H1 (cell line): ENCODE data around the gene FOXN4. TPM values are rescaled to one million over a fixed set of nuclear protein-coding genes. Genes with fewer than 3 reads are reported as not detected.
A peak's percentile ranks its signal among the peaks of the same experiment; 100 is the strongest.

Source experiments
- CTCF ChIA-PET: fragments of 300-600 bp; sonication (Branson Sonifier 250); formaldehyde crosslinking; loops from one replicate; lab custom pipeline; 2021; ENCODE audit not compliant: partially characterized antibody; lab: Charles Lee
- POLR2A ChIA-PET: fragments of 300-600 bp; sonication (Branson Sonifier 250); formaldehyde crosslinking; loops from one replicate; lab custom pipeline; 2021; ENCODE audit warnings: inconsistent platforms; ENCODE audit not compliant: partially characterized antibody; lab: Charles Lee
- DNase-seq, 2 experiments: peaks; one replicate each; pipeline versions ENCODE4 v3.0.0 to v3.0.0-alpha.2; 2010 to 2022; ENCODE audit warnings: low spot score in 2 of 2, low read depth in 1 of 2, mixed read lengths in 1 of 2
- FAIRE-seq: peaks from 2 replicates; lab custom pipeline; 2011; peaks lifted over from hg19 to GRCh38; lab: Jason Lieb, UNC
- H2AFZ ChIP-seq: 2 replicates; pipeline ENCODE4 v1.8.1; 2012; ENCODE audit warnings: low read length, inconsistent platforms
- H2AK5ac ChIP-seq: 2 replicates; pipeline ENCODE4 v1.6.1; 2013; ENCODE audit warnings: low read depth, low read length
- H2BK120ac ChIP-seq: replicated peaks from 2 replicates; pipeline ENCODE3; 2013; ENCODE audit warnings: low read depth, low read length, inconsistent platforms
- H2BK12ac ChIP-seq: 2 replicates; pipeline ENCODE4 v1.6.1; 2013; ENCODE audit warnings: low read depth, low read length
- H2BK15ac ChIP-seq: 2 replicates; pipeline ENCODE4 v1.6.1; 2013; ENCODE audit warnings: low read length
- H2BK20ac ChIP-seq: 2 replicates; pipeline ENCODE4 v1.6.1; 2013; ENCODE audit warnings: low read length
- H2BK5ac ChIP-seq: 2 replicates; pipeline ENCODE4 v1.6.1; 2013; ENCODE audit warnings: low read depth, low read length
- H3K14ac ChIP-seq: 2 replicates; pipeline ENCODE4 v1.6.1; 2013; ENCODE audit warnings: inconsistent platforms; ENCODE audit not compliant: insufficient read length
- H3K18ac ChIP-seq: 2 replicates; pipeline ENCODE4 v1.6.1; 2013; ENCODE audit warnings: low read length; ENCODE audit errors: extremely low read depth
- H3K23ac ChIP-seq: 2 replicates; pipeline ENCODE4 v1.6.1; 2013; ENCODE audit warnings: inconsistent platforms; ENCODE audit not compliant: insufficient read length
- H3K23me2 ChIP-seq: 2 replicates; pipeline ENCODE4 v1.6.1; 2013; ENCODE audit warnings: low read depth, low read length
- H3K27ac ChIP-seq: 2 replicates; pipeline ENCODE4 v1.6.1; 2011; ENCODE audit warnings: low read depth, low read length, inconsistent platforms
- H3K27me3 ChIP-seq, 4 experiments: replicated peaks in 1 of 4; 1 replicate in 1 of 4; 2 replicates in 3 of 4; pipeline versions ENCODE4 v1.6.1 to v1.8.1; 2011 to 2013; ENCODE audit warnings: low read length in 3 of 4, mild to moderate bottlenecking in 3 of 4, inconsistent platforms in 2 of 4, mixed read lengths in 2 of 4, moderate library complexity in 1 of 4; ENCODE audit not compliant: control insufficient read depth in 3 of 4, insufficient read depth in 3 of 4; ENCODE audit errors: extremely low read depth in 1 of 4
- H3K36me3 ChIP-seq, 4 experiments: 2 replicates each; pipeline versions ENCODE4 v1.6.1 to v1.8.1; 2011 to 2013; ENCODE audit warnings: mild to moderate bottlenecking in 4 of 4, low read length in 3 of 4, moderate library complexity in 2 of 4, control low read depth in 1 of 4, inconsistent platforms in 1 of 4; ENCODE audit not compliant: insufficient read depth in 4 of 4, control insufficient read depth in 2 of 4
- H3K4ac ChIP-seq: replicated peaks from 2 replicates; pipeline ENCODE3; 2013; ENCODE audit warnings: low read length, low read depth, mixed read lengths, inconsistent platforms; ENCODE audit not compliant: insufficient read length
- H3K4me1 ChIP-seq, 4 experiments: replicated peaks in 1 of 4; 1 replicate in 1 of 4; 2 replicates in 3 of 4; pipeline versions ENCODE4 v1.6.1 to v1.8.1; 2011 to 2013; ENCODE audit warnings: low read length in 3 of 4, inconsistent platforms in 2 of 4, mixed read lengths in 1 of 4; ENCODE audit not compliant: insufficient read depth in 4 of 4, control insufficient read depth in 3 of 4
- H3K4me2 ChIP-seq, 2 experiments: 2 replicates each; pipeline versions ENCODE4 v1.6.1 to v1.8.1; 2011 to 2013; ENCODE audit warnings: low read depth in 2 of 2, low read length in 2 of 2, control low read depth in 1 of 2, inconsistent platforms in 1 of 2, mild to moderate bottlenecking in 1 of 2; ENCODE audit not compliant: insufficient read depth in 1 of 2
- H3K4me3 ChIP-seq, 4 experiments: fragments of 200-600, 300-600 bp in 1 of 4; sonication (generic), shearing (Covaris generic), sonication (Bioruptor Twin) in 1 of 4; 2 replicates each; pipeline versions ENCODE4 v1.5.1 to v1.8.1; 2011 to 2016; ENCODE audit warnings: low read length in 4 of 4, low read depth in 3 of 4, control low read depth in 2 of 4, inconsistent platforms in 2 of 4, mild to moderate bottlenecking in 2 of 4, mixed read lengths in 1 of 4, moderate library complexity in 1 of 4; ENCODE audit not compliant: insufficient read depth in 2 of 4; ENCODE audit errors: extremely low read depth in 1 of 4
- H3K56ac ChIP-seq: replicated peaks from 2 replicates; pipeline ENCODE3; 2013; ENCODE audit warnings: low read depth, mild to moderate bottlenecking, mixed read lengths, low read length, inconsistent platforms; ENCODE audit not compliant: insufficient read length
- H3K79me1 ChIP-seq: 2 replicates; pipeline ENCODE4 v1.6.1; 2013; ENCODE audit warnings: low read depth, low read length, control low read depth
- H3K79me2 ChIP-seq, 2 experiments: 2 replicates each; pipeline versions ENCODE4 v1.6.1 to v1.8.1; 2012 to 2013; ENCODE audit warnings: low read length in 2 of 2, mild to moderate bottlenecking in 2 of 2, inconsistent platforms in 1 of 2; ENCODE audit not compliant: insufficient read depth in 2 of 2, control insufficient read depth in 1 of 2
- H3K9ac ChIP-seq, 4 experiments: replicated peaks in 1 of 4; 1 replicate in 1 of 4; 2 replicates in 3 of 4; pipeline versions ENCODE4 v1.6.1 to v1.8.1; 2011 to 2013; ENCODE audit warnings: low read depth in 3 of 4, low read length in 3 of 4, control low read depth in 2 of 4, mild to moderate bottlenecking in 2 of 4, moderate library complexity in 2 of 4, inconsistent platforms in 1 of 4; ENCODE audit errors: extremely low read depth in 1 of 4
- H3K9me3 ChIP-seq, 2 experiments: 2 replicates each; pipeline versions ENCODE4 v1.6.1 to v1.8.1; 2012 to 2013; ENCODE audit warnings: mild to moderate bottlenecking in 2 of 2, moderate library complexity in 2 of 2, control low read depth in 1 of 2, inconsistent platforms in 1 of 2, low read depth in 1 of 2, low read length in 1 of 2, mixed read lengths in 1 of 2; ENCODE audit not compliant: insufficient read depth in 2 of 2
- H4K20me1 ChIP-seq, 2 experiments: replicated peaks in 1 of 2; 2 replicates each; pipeline versions ENCODE3 to v1.8.1; 2011 to 2013; ENCODE audit warnings: inconsistent platforms in 2 of 2, low read length in 2 of 2, mild to moderate bottlenecking in 1 of 2; ENCODE audit not compliant: insufficient read depth in 2 of 2, control insufficient read depth in 1 of 2
- H4K5ac ChIP-seq: 2 replicates; pipeline ENCODE4 v1.6.1; 2013; ENCODE audit warnings: low read length, low read depth, mixed read lengths, inconsistent platforms; ENCODE audit not compliant: insufficient read length
- H4K8ac ChIP-seq: 2 replicates; pipeline ENCODE4 v1.8.0; 2013; ENCODE audit warnings: mild to moderate bottlenecking, moderate library complexity, low read length, inconsistent platforms; ENCODE audit not compliant: insufficient read depth; ENCODE audit errors: extremely low read depth
- H4K91ac ChIP-seq: replicated peaks from 2 replicates; pipeline ENCODE3; 2013; ENCODE audit warnings: low read length, mixed read lengths, inconsistent platforms; ENCODE audit not compliant: insufficient read length
- BCL11A ChIP-seq, 2 experiments: IDR thresholded peaks; one replicate each; pipeline ENCODE4 v1.6.1; 2011; ENCODE audit warnings: low read depth in 2 of 2, low read length in 2 of 2, mild to moderate bottlenecking in 2 of 2
- JUN ChIP-seq: IDR thresholded peaks from 2 replicates; pipeline ENCODE4 v1.6.1; 2011; ENCODE audit warnings: low read depth, mild to moderate bottlenecking, improper control_type of control experiment, low read length
- NANOG ChIP-seq: IDR thresholded peaks from 2 replicates; pipeline ENCODE4 v1.6.1; 2011; ENCODE audit warnings: low read length, low read depth, mild to moderate bottlenecking, inconsistent platforms; ENCODE audit not compliant: insufficient read depth, poor library complexity, severe bottlenecking
- NRF1 ChIP-seq: IDR thresholded peaks from 2 replicates; pipeline ENCODE4 v1.6.1; 2011; ENCODE audit warnings: mild to moderate bottlenecking, low read depth, low read length, improper control_type of control experiment
- SIRT6 ChIP-seq: IDR thresholded peaks from one replicate; pipeline ENCODE4 v1.7.1; 2012; ENCODE audit warnings: low read length, inconsistent platforms
- TBP ChIP-seq: IDR thresholded peaks from 2 replicates; pipeline ENCODE4 v1.6.1; 2011; ENCODE audit warnings: low read depth, low read length, improper control_type of control experiment
- WGBS, 2 experiments: shearing (Covaris generic) in 1 of 2; methylation state at CpG; one replicate each; pipeline versions ENCODE4 v1.1.6 to v1.1.7; 2013 to 2015; ENCODE audit warnings: low lambda C conversion rate in 2 of 2, mixed read lengths in 2 of 2, inconsistent platforms in 1 of 2, low coverage in 1 of 2, missing lambda C conversion rate in 1 of 2; ENCODE audit not compliant: insufficient replicate concordance in 2 of 2, insufficient coverage in 1 of 2, insufficient read length in 1 of 2; ENCODE audit errors: extremely low coverage in 1 of 2, missing lambda C conversion rate in 1 of 2; 5-methylcytosine and 5-hydroxymethylcytosine counted together
- polyA plus RNA-seq, 7 experiments: library from polyadenylated mRNA; depleted of rRNA in 3 of 7; stranded (reverse) in 5 of 7; unstranded in 2 of 7; fragments of >200 nt in 5 of 7; fragments of 200-250 nt in 2 of 7; gene quantifications; 1 replicate in 5 of 7; 2 replicates in 1 of 7; 4 replicates in 1 of 7; pipeline versions ENCODE4 v1.2.1 to v1.2.3, GENCODE V29; 2011 to 2013; ENCODE audit warnings: missing spikeins in 2 of 7, mixed read lengths in 2 of 7
- total RNA-seq: library from RNA; stranded (reverse); fragmentation: NEBNext Ultra II Directional; extraction: Animal tissue kit (Norgen Biotek cat#: 25700); gene quantifications from 2 replicates; pipeline ENCODE4 v1.2.1, GENCODE V29; 2021
- TF ChIP-seq, protein P1 (sequence below), 3 experiments: IDR thresholded peaks; 1 replicate in 2 of 3; 2 replicates in 1 of 3; pipeline versions ENCODE4 v1.5.1 to v1.6.1; 2011; ENCODE audit warnings: low read length in 3 of 3, mild to moderate bottlenecking in 3 of 3, inconsistent platforms in 2 of 3, low read depth in 1 of 3, moderate library complexity in 1 of 3; ENCODE audit not compliant: insufficient read depth in 1 of 3; ENCODE audit errors: control extremely low read depth in 1 of 3

Gene FOXN4
- total and polyA plus RNA-seq, 2 of the 8 experiments (the other 6 are each of a cell fraction or from before 2014, with no cell fraction given), result 0.26 to 0.29 TPM

DNA sequence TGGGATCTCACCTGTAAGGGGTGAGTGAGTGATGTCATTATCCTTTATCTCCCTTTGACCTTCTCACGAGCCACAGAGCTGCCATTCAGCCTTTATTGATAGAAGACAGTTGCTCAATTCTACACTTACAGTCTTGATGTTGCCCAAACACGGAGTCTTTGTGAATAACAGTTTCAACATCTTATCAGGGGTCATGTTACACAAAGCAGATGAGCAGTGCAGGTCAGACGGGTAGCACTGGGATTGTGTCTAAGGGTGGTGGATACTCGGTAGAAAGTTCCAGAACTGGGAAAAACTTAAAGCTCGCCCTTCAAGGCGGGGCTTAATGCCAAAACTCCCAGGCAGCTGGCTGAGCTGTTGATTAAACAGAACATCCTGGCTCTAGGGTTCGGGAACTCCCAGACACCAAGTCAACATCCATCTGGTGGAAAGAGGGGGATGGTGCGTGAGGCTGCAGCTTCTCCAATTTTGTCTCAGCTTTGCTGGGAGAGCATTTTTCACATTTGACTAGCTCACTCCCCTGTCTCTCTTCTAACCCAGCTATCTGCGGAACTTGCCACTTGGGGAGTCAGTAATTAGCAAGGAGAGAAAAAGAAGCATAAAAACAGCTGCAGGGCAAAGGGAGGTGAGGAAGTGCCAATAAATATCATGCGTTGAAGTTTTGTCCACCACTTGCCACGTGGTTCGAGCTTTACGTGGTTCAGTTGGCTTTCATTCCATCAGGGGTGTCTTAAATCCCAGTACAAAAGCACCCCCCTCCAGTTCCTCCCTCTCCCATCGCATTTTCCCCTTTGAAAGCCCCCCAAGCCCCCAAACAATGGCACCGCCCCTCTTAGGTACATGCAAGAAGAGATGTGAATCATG, 31.0 kb downstream of the FOXN4 start:
- Histone ChIP-seq H2BK12ac (no peak overlapping the region), H2BK20ac (no peak overlapping the region), H3K14ac (no peak overlapping the region), H2BK5ac (no peak overlapping the region; the same call in 1 of the 2 replicates), H3K9me3 (no peaks in the 10 kb centered on the region), H4K20me1 (no peaks in the 10 kb centered on the region), H3K4me2 (no peak overlapping the region; a peak in 1 of 4 replicates), H3K23me2 (no peaks in the 10 kb centered on the region), H3K56ac (no peak overlapping the region), H3K36me3 (no peaks in the 10 kb centered on the region), H3K23ac (no peak overlapping the region), H4K91ac (no peak overlapping the region), H3K27me3 (no peaks in the 10 kb centered on the region), H2AFZ (no peak overlapping the region), H4K8ac (no peak overlapping the region), H3K4ac (no peak overlapping the region), H3K4me1 (peaks cover 0 to 6% (median 3%) of the 10 kb centered on the region in 4 experiments; a peak in 4 of 7 replicates), H3K79me2 (no peaks in the 10 kb centered on the region), H3K4me3 (no peak overlapping the region)
- DNase-seq, result no peak
- WGBS, 2 experiments, result 86% methylated on average over 15 of the region's 15 CpGs; no CpG with 5 or more reads in 1 of the 2 experiments
- TF ChIP-seq JUN (no peak), TBP (no peak), SIRT6 (no peak), BCL11A (IDR thresholded peaks at IDR 0.05; ENCODE audit: low read depth in 2 of 2, low read length in 2 of 2) (no peak), NANOG (no peak), NRF1 (no peak)
- TF ChIP-seq, protein P1, sequence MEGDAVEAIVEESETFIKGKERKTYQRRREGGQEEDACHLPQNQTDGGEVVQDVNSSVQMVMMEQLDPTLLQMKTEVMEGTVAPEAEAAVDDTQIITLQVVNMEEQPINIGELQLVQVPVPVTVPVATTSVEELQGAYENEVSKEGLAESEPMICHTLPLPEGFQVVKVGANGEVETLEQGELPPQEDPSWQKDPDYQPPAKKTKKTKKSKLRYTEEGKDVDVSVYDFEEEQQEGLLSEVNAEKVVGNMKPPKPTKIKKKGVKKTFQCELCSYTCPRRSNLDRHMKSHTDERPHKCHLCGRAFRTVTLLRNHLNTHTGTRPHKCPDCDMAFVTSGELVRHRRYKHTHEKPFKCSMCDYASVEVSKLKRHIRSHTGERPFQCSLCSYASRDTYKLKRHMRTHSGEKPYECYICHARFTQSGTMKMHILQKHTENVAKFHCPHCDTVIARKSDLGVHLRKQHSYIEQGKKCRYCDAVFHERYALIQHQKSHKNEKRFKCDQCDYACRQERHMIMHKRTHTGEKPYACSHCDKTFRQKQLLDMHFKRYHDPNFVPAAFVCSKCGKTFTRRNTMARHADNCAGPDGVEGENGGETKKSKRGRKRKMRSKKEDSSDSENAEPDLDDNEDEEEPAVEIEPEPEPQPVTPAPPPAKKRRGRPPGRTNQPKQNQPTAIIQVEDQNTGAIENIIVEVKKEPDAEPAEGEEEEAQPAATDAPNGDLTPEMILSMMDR (IDR thresholded peaks at IDR 0.05; ENCODE audit: control extremely low read depth in 1 of 3, insufficient read depth in 1 of 3, low read depth in 1 of 3, low read length in 3 of 3), result peak in 2 of 3 experiments; percentile 11 to 18; a peak in 1 of 4 replicates
- TF ChIP-seq, all 59 proteins: peak for 1
- H2BK120ac ChIP-seq, result no peak overlapping the region
- POLR2A ChIA-PET, result interaction anchor here (0.7 to 1.4 kb wide), 3 partner anchors 10 to 18 kb away, joined by 3 to 4 read pairs (median 3); no protein-coding TSS in a partner anchor
- 0 out of 2 replicates have a peak overlapping the region, but pooled peaks have one; percentile 13 for H2BK15ac ChIP-seq
- H3K79me1 ChIP-seq, result no peaks in the 10 kb centered on the region; the same call in 1 of the 2 replicates
- no peak for FAIRE-seq
- H2AK5ac ChIP-seq, result no peak overlapping the region
- no peak overlapping the region for H3K27ac ChIP-seq
- H3K18ac ChIP-seq, result no peak overlapping the region
- CTCF ChIA-PET, result interaction anchor here (0.6 to 6.9 kb wide), 9 partner anchors 9 to 116 kb away, joined by 3 to 43 read pairs (median 3); partner anchors contain the start of gene MYO1H
- no peak overlapping the region for H4K5ac ChIP-seq
- H3K9ac ChIP-seq, result no peak overlapping the region
